K562 (cell line): ENCODE measurements around the gene TMX4. TPM values are rescaled to one million over a fixed set of nuclear protein-coding genes. Genes with fewer than 3 reads are reported as not detected.

Experiments
- ATAC-seq: fragments of 200-7000 bp; cut with Tn5 transposase; 3 replicates; pipeline ENCODE4 v1.9.1; 2020; ENCODE audit warnings: moderate library complexity
- BruUV-seq: library from RNA; stranded (reverse); fragments of 400-500 nt; replicated peaks from 2 replicates; lab custom pipeline; 2021; lab: Mats Ljungman, UMichigan
- CTCF ChIA-PET: fragments of 300-600 bp; formaldehyde crosslinking; extraction: SDS; loops from one replicate; lab custom pipeline; 2021; ENCODE audit warnings: low intra/inter-chr PET ratio; lab: Yijun Ruan, JAX
- POLR2A ChIA-PET: fragments of 300-600, 350-650 bp; sonication (Branson Sonifier 250); formaldehyde crosslinking; extraction: SDS; loops from one replicate; lab custom pipeline; 2021; ENCODE audit warnings: antibody characterized with exemption, inconsistent platforms; lab: Yijun Ruan, JAX
- DNase-seq, 4 experiments: peaks; one replicate each; pipeline versions ENCODE4 v3.0.0 to v3.0.0-alpha.2; 2011 to 2018; ENCODE audit warnings: low spot score in 3 of 4, mixed read lengths in 3 of 4; ENCODE audit errors: extremely low read depth in 1 of 4
- FAIRE-seq: peaks from 2 replicates; lab custom pipeline; 2011; peaks lifted over from hg19 to GRCh38; lab: Jason Lieb, UNC
- H2AFZ ChIP-seq: 2 replicates; pipeline ENCODE4 v1.6.0; 2011; ENCODE audit warnings: low read depth, low read length, control low read depth, inconsistent platforms
- H3K27ac ChIP-seq: fragments of 200-600 bp; 3 replicates; pipeline ENCODE4 v1.8.0; 2011; ENCODE audit warnings: low read depth, mild to moderate bottlenecking, control low read depth, inconsistent platforms, low read length, moderate library complexity, mixed read lengths; ENCODE audit errors: extremely low read depth
- H3K27me3 ChIP-seq, 2 experiments: fragments of 300-600 bp in 1 of 2; 2 replicates in 1 of 2; 3 replicates in 1 of 2; pipeline versions ENCODE4 v1.6.0 to v1.8.0; 2011; ENCODE audit warnings: inconsistent platforms in 2 of 2, low read length in 2 of 2, mild to moderate bottlenecking in 1 of 2, mixed read lengths in 1 of 2, moderate library complexity in 1 of 2; ENCODE audit not compliant: control insufficient read depth in 2 of 2, insufficient read depth in 2 of 2
- H3K36me3 ChIP-seq: fragments of 300-600 bp; 3 replicates; pipeline ENCODE4 v1.8.0; 2011; ENCODE audit warnings: mild to moderate bottlenecking, low read length, inconsistent platforms; ENCODE audit not compliant: control insufficient read depth, insufficient read depth
- H3K4me1 ChIP-seq, 2 experiments: fragments of 200-600 bp in 1 of 2; replicated peaks in 1 of 2; 2 replicates in 1 of 2; 3 replicates in 1 of 2; pipeline versions ENCODE4 v1.5.1 to v1.8.0; 2011; ENCODE audit warnings: inconsistent platforms in 2 of 2, low read length in 2 of 2, mild to moderate bottlenecking in 1 of 2, mixed read lengths in 1 of 2, moderate library complexity in 1 of 2; ENCODE audit not compliant: control insufficient read depth in 2 of 2, insufficient read depth in 2 of 2
- H3K4me2 ChIP-seq: 2 replicates; pipeline ENCODE4 v1.6.1; 2011; ENCODE audit warnings: low read length, control low read depth, inconsistent platforms, mixed read lengths; ENCODE audit not compliant: insufficient read depth
- H3K4me3 ChIP-seq: fragments of 200-600 bp; sonication (generic), shearing (Covaris generic); 2 replicates; pipeline ENCODE4 v1.5.1; 2016; ENCODE audit warnings: control low read depth, inconsistent platforms
- H3K79me2 ChIP-seq: fragments of 200-600 bp; 3 replicates; pipeline ENCODE4 v1.8.0; 2011; ENCODE audit warnings: low read length, inconsistent platforms; ENCODE audit not compliant: control insufficient read depth, insufficient read depth
- H3K9ac ChIP-seq, 2 experiments: 2 replicates each; pipeline versions ENCODE4 v1.6.0 to v1.6.1; 2011; ENCODE audit warnings: low read depth in 2 of 2, low read length in 2 of 2, control low read depth in 1 of 2, inconsistent platforms in 1 of 2, mild to moderate bottlenecking in 1 of 2, mixed read lengths in 1 of 2; ENCODE audit not compliant: insufficient read depth in 1 of 2
- H3K9me1 ChIP-seq: one replicate; pipeline ENCODE4 v1.6.0; 2011; ENCODE audit warnings: inconsistent platforms, mild to moderate bottlenecking, low read length, moderate library complexity; ENCODE audit not compliant: control insufficient read depth, insufficient read depth
- H3K9me3 ChIP-seq: replicated peaks from 2 replicates; pipeline ENCODE4 v1.5.1; 2011; ENCODE audit warnings: low read depth, low read length, inconsistent platforms; ENCODE audit not compliant: control insufficient read depth, insufficient read depth
- H4K20me1 ChIP-seq: replicated peaks from 2 replicates; pipeline ENCODE4 v1.6.1; 2011; ENCODE audit warnings: low read length, inconsistent platforms, mixed read lengths; ENCODE audit not compliant: control insufficient read depth, insufficient read depth
- DACH1 ChIP-seq: fragments of 450-650 bp; IDR thresholded peaks from 2 replicates; pipeline ENCODE4 v1.6.1; 2018; ENCODE audit not compliant: partially characterized antibody
- ESRRB ChIP-seq: fragments of 250-450 bp; sonication (Bioruptor Pico); IDR thresholded peaks from 2 replicates; pipeline ENCODE4 v1.5.0; 2020; ENCODE audit warnings: mild to moderate bottlenecking, moderate library complexity, borderline replicate concordance
- FOXA3 ChIP-seq, 2 experiments: fragments of 450-650 bp in 1 of 2; sonication (generic) in 1 of 2; formaldehyde crosslinking; IDR thresholded peaks in 1 of 2; conservative IDR thresholded peaks in 1 of 2; 2 replicates each; pipeline versions ENCODE4 v1.4.0 to v1.8.0; 2020 to 2022; ENCODE audit warnings: mild to moderate bottlenecking in 2 of 2, missing genetic modification reagents in 1 of 2
- GTF2A2 ChIP-seq: IDR thresholded peaks from 2 replicates; pipeline ENCODE4 v1.6.1; 2016; ENCODE audit warnings: mild to moderate bottlenecking, missing genetic modification characterization, missing compliant biosample characterization
- MTA1 ChIP-seq: fragments of 450-650 bp; IDR thresholded peaks from 2 replicates; pipeline ENCODE4 v1.6.1; 2017; ENCODE audit warnings: borderline replicate concordance
- NFIX ChIP-seq: fragments of 250-450 bp; sonication (Bioruptor Pico); IDR thresholded peaks from 2 replicates; pipeline ENCODE4 v1.4.0; 2020; ENCODE audit warnings: low read depth, mild to moderate bottlenecking, moderate library complexity
- NFXL1 ChIP-seq: fragments of 450-650 bp; formaldehyde crosslinking; IDR thresholded peaks from 2 replicates; pipeline ENCODE4 v1.4.0; 2021; ENCODE audit warnings: mild to moderate bottlenecking
- TARDBP ChIP-seq: fragments of 450-650 bp; IDR thresholded peaks from 2 replicates; pipeline ENCODE4 v1.6.1; 2016
- ZC3H11A ChIP-seq: IDR thresholded peaks from 2 replicates; pipeline ENCODE4 v1.6.1; 2012; ENCODE audit warnings: low read depth, low read length, improper control_type of control experiment
- ZNF316 ChIP-seq: fragments of 450-650 bp; IDR thresholded peaks from 2 replicates; pipeline ENCODE4 v1.6.1; 2016
- ZNF778 ChIP-seq: fragments of 450-650 bp; formaldehyde crosslinking; IDR thresholded peaks from 2 replicates; pipeline ENCODE4 v1.4.0; 2020; ENCODE audit warnings: mild to moderate bottlenecking, moderate library complexity
- WGBS: fragments of 100-300 bp; shearing (Covaris generic); methylation state at CpG from one replicate; pipeline ENCODE4 v1.1.6; 2016; ENCODE audit warnings: low coverage, mixed read lengths; ENCODE audit not compliant: insufficient coverage; ENCODE audit errors: missing lambda C conversion rate; 5-methylcytosine and 5-hydroxymethylcytosine counted together
- in situ Hi-C: fragments of 300-500 bp; cut with MboI; formaldehyde crosslinking; loops from 4 replicates; pipeline ENCODE4 v1.15.0; 2018; ENCODE audit warnings: inconsistent platforms, mixed read lengths
- intact Hi-C: fragments of 100-400 bp; cut with micrococcal nuclease; formaldehyde crosslinking; loops from 2 replicates; pipeline ENCODE4 v1.14.2; 2022
- polyA plus RNA-seq, 8 experiments: library from polyadenylated mRNA; depleted of rRNA in 4 of 8; stranded (reverse) in 5 of 8; unstranded in 3 of 8; fragments of >200 nt; fragmentation: Nextera tagmentation in 2 of 8; fragmentation: Illumina TruSeq in 1 of 8; extraction: Ambion mirVana in 2 of 8; extraction: Trizol in 1 of 8; gene quantifications; 2 replicates each; pipeline versions ENCODE4 v1.2.1 to v1.2.3, GENCODE V29; 2011 to 2014; ENCODE audit warnings: inconsistent platforms in 1 of 8, missing spikeins in 1 of 8
- total RNA-seq, 7 experiments: library from RNA; depleted of rRNA in 6 of 7; stranded (reverse); fragments of >200 nt in 6 of 7; fragmentation: Illumina TruSeq in 2 of 7; extraction: Trizol in 2 of 7; gene quantifications; 2 replicates each; pipeline versions ENCODE4 v1.2.1 to v1.2.3, GENCODE V29; 2011 to 2021; ENCODE audit warnings: low replicate concordance in 1 of 7
- TF ChIP-seq, protein P1 (sequence below): fragments of 250-450 bp; sonication (Bioruptor Pico); IDR thresholded peaks from 2 replicates; pipeline ENCODE4 v1.8.0; 2022; ENCODE audit warnings: moderate library complexity, mild to moderate bottlenecking, inconsistent platforms
- TF ChIP-seq, protein P2 (sequence below): fragments of 450-650 bp; IDR thresholded peaks from 2 replicates; pipeline ENCODE4 v1.6.1; 2016

Gene TMX4
- total and polyA plus RNA-seq, 9 of the 15 experiments (the other 6 are each of a cell fraction or from before 2014, with no cell fraction given) = 4.4 to 19.3 (median 10.8) TPM

DNA sequence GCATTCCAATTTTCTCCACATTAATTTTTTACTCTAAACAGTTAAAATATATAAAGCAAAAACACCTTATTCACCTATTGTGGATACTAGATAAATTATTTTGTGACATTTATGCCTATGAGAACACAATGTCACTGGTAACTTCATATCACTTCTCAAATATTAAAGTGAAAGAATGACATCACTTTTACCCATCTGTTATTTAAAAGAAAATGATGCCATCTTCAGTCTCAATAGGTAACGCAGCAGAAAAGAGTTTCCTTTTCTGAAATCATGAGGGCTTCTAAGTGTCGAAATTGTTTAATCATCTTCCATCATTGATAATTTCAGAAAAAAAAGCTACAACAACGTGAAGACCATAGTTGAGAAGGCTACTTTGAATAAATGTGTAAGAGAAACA is 82.2 kb downstream of the TMX4 start:
- TF ChIP-seq MTA1 = no peak
- TF ChIP-seq, all 486 proteins: peak for 0
- H3K4me1 ChIP-seq = no peaks in the 10 kb centered on the region
- H2AFZ ChIP-seq = no peak overlapping the region
- no peaks in the 10 kb centered on the region for H3K9me3 ChIP-seq
- no peaks in the 10 kb centered on the region for H3K9me1 ChIP-seq
- no peaks in the 10 kb centered on the region for H3K79me2 ChIP-seq
- H3K27me3 ChIP-seq = no peaks in the 10 kb centered on the region
- in situ Hi-C loops (loop anchor here (25.0 kb wide), 1 partner anchor 775 kb away; no protein-coding TSS in a partner anchor), intact Hi-C loops (loop anchor here (2.0 to 5.0 kb wide), 3 partner anchors 95 to 785 kb away; no protein-coding TSS in a partner anchor)
- DNase-seq = no peak
- ChIA-PET CTCF (interaction anchor here (1.9 kb wide), 1 partner anchor 785 kb away, joined by 4 read pairs; no protein-coding TSS in a partner anchor), POLR2A (no interaction called here)
- H4K20me1 ChIP-seq = no peaks in the 10 kb centered on the region
- no peak overlapping the region for H3K27ac ChIP-seq
- no TSS peak for BruUV-seq
- no peaks in the 10 kb centered on the region for H3K36me3 ChIP-seq
- H3K4me2 ChIP-seq = no peak overlapping the region
- 0% methylated on average over 3 of the region's 3 CpGs for WGBS
- no peak overlapping the region for H3K9ac ChIP-seq
- H3K4me3 ChIP-seq = no peak overlapping the region
- FAIRE-seq = no peak
- no peak for ATAC-seq

DNA sequence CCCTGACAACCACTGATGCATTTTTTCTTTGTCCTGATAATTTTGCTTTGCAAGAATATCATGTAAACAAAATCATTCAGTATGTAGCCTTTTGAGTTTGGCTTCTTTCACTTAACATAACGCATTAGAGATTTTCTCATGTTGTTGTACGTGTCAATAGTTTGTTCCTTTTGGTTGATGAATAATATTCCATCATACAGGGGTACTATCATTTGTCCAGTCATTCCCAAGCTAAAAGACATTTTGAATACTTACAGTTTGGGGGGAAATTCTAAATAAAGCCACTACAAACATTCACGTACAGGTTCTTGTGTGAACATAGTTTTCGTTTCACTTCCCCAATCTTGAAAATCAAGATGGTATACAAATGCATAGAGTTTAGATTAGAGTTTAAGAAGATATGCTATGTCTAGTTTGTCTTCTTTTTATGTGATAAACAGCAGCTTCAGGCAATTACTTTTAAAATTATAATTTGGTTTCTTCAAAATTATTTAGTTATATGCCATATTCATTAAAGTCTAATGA is 84.5 kb downstream of the TMX4 start:
- FAIRE-seq (no peak), DNase-seq (no peak), ATAC-seq (no peak)
- TF ChIP-seq FOXA3 (CRISPR knock-in tag; conservative IDR thresholded peaks at IDR 0.05 in 1 of 2, IDR thresholded peaks at IDR 0.05 in 1 of 2) (no peak), ZNF778 (CRISPR knock-in tag) (no peak), DACH1 (no peak), TARDBP (no peak), ZC3H11A (no peak), ESRRB (CRISPR knock-in tag) (no peak), NFXL1 (CRISPR knock-in tag) (no peak), GTF2A2 (tag) (no peak), NFIX (CRISPR knock-in tag) (no peak), ZNF316 (no peak)
- TF ChIP-seq, protein P1, sequence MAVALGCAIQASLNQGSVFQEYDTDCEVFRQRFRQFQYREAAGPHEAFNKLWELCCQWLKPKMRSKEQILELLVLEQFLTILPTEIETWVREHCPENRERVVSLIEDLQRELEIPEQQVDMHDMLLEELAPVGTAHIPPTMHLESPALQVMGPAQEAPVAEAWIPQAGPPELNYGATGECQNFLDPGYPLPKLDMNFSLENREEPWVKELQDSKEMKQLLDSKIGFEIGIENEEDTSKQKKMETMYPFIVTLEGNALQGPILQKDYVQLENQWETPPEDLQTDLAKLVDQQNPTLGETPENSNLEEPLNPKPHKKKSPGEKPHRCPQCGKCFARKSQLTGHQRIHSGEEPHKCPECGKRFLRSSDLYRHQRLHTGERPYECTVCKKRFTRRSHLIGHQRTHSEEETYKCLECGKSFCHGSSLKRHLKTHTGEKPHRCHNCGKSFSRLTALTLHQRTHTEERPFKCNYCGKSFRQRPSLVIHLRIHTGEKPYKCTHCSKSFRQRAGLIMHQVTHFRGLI = no peak
- TF ChIP-seq, protein P2, sequence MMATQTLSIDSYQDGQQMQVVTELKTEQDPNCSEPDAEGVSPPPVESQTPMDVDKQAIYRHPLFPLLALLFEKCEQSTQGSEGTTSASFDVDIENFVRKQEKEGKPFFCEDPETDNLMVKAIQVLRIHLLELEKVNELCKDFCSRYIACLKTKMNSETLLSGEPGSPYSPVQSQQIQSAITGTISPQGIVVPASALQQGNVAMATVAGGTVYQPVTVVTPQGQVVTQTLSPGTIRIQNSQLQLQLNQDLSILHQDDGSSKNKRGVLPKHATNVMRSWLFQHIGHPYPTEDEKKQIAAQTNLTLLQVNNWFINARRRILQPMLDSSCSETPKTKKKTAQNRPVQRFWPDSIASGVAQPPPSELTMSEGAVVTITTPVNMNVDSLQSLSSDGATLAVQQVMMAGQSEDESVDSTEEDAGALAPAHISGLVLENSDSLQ = no peak
- Histone ChIP-seq H3K9ac (no peak overlapping the region), H3K27ac (no peak overlapping the region), H3K9me3 (no peaks in the 10 kb centered on the region), H3K9me1 (no peaks in the 10 kb centered on the region), H2AFZ (no peak overlapping the region), H3K27me3 (no peaks in the 10 kb centered on the region), H3K4me2 (no peak overlapping the region), H3K4me1 (no peaks in the 10 kb centered on the region), H4K20me1 (no peaks in the 10 kb centered on the region), H3K79me2 (no peaks in the 10 kb centered on the region), H3K4me3 (no peak overlapping the region), H3K36me3 (no peaks in the 10 kb centered on the region)
- POLR2A ChIA-PET = no interaction called here
- intact Hi-C loops (loop anchor here (5.0 kb wide), 1 partner anchor 452 kb away; no protein-coding TSS in a partner anchor), in situ Hi-C loops (loop anchor here (25.0 kb wide), 1 partner anchor 777 kb away; no protein-coding TSS in a partner anchor)
- WGBS = 0% methylated on average over 4 of the region's 4 CpGs
- no TSS peak for BruUV-seq
- CTCF ChIA-PET = no interaction called here
